HG02852 (cell line): ENCODE data around the gene SWAP70.
"Not testable (repeated sequence)": the region's sequence is repeated elsewhere in the genome, so short reads cannot be mapped to it uniquely, and the experiment has no call there.

Experiments
- ATAC-seq: cut with Tn5 transposase; IDR thresholded peaks from one replicate; pipeline ENCODE4 v1.9.1; 2021; ENCODE audit warnings: mild to moderate bottlenecking, moderate library complexity; ENCODE audit not compliant: unreplicated experiment

The SWAP70 gene

GRCh38 chr11:9689721-9690120 is 25.8 kb downstream of the SWAP70 start:
- no peak for ATAC-seq

GRCh38 chr11:9691865-9692264 is 28.0 kb downstream of the SWAP70 start:
- no peak for ATAC-seq

- no peak for ATAC-seq
These were observed 28.8 kb downstream of the SWAP70 start for GRCh38 chr11:9692691-9693090.

- no peak for ATAC-seq
These were observed 30.1 kb downstream of the SWAP70 start for GRCh38 chr11:9693801-9694553.

- not testable (repeated sequence) for ATAC-seq
These were observed 31.4 kb downstream of the SWAP70 start for GRCh38 chr11:9695228-9695627.

- ATAC-seq = no peak
These were observed 33.9 kb downstream of the SWAP70 start for GRCh38 chr11:9697766-9698165.

GRCh38 chr11:9700105-9700801 is 36.4 kb downstream of the SWAP70 start:
- ATAC-seq = no peak

GRCh38 chr11:9701799-9702198 is 37.9 kb downstream of the SWAP70 start:
- no peak for ATAC-seq

- ATAC-seq = no peak
These were observed 39.4 kb downstream of the SWAP70 start for GRCh38 chr11:9703280-9703679.

GRCh38 chr11:9704037-9704436 is 40.2 kb downstream of the SWAP70 start:
- no peak for ATAC-seq

- no peak for ATAC-seq
These were observed 40.7 kb downstream of the SWAP70 start for GRCh38 chr11:9704620-9705019.

GRCh38 chr11:9705361-9705760 is 41.5 kb downstream of the SWAP70 start:
- ATAC-seq = not testable (repeated sequence)

GRCh38 chr11:9708544-9708943 is 44.7 kb downstream of the SWAP70 start:
- ATAC-seq = no peak

- ATAC-seq = no peak
These were observed 46.3 kb downstream of the SWAP70 start for GRCh38 chr11:9710223-9710622.

GRCh38 chr11:9710852-9711251 is 47.0 kb downstream of the SWAP70 start:
- no peak for ATAC-seq

- ATAC-seq = no peak
These were observed 47.8 kb downstream of the SWAP70 start for GRCh38 chr11:9711454-9712307.

GRCh38 chr11:9714272-9714940 is 50.5 kb downstream of the SWAP70 start:
- ATAC-seq = no peak

- ATAC-seq = no peak
These were observed 52.6 kb downstream of the SWAP70 start for GRCh38 chr11:9716275-9717039.

GRCh38 chr11:9717040-9717357 is 53.1 kb downstream of the SWAP70 start:
- no peak for ATAC-seq

- no peak for ATAC-seq
These were observed 53.8 kb downstream of the SWAP70 start for GRCh38 chr11:9717719-9718118.
